IMR-90 (cell line): ENCODE measurements around the gene ARHGEF17. TPM values are rescaled to one million over a fixed set of nuclear protein-coding genes. Genes with fewer than 3 reads are reported as not detected.

ENCODE experiments used
- ATAC-seq: fragments of 200-7000 bp; cut with Tn5 transposase; 2 replicates; pipeline ENCODE4 v1.9.1; 2020; ENCODE audit warnings: low read depth, mild to moderate bottlenecking, moderate library complexity
- BruUV-seq: library from RNA; stranded (reverse); fragments of 400-500 nt; replicated peaks from 2 replicates; lab custom pipeline; 2021; lab: Mats Ljungman, UMichigan
- CTCF ChIA-PET: fragments of 300-600 bp; formaldehyde crosslinking; extraction: SDS; loops from one replicate; lab custom pipeline; 2021; ENCODE audit warnings: antibody characterized with exemption; lab: Yijun Ruan, JAX
- POLR2A ChIA-PET: fragments of 300-600 bp; sonication (Branson Sonifier 250); formaldehyde crosslinking; loops from one replicate; lab custom pipeline; 2022; ENCODE audit warnings: antibody characterized with exemption; ENCODE audit not compliant: unreplicated experiment; lab: Charles Lee
- DNase-seq: peaks from one replicate; pipeline ENCODE4 v3.0.0; 2013
- H2AFZ ChIP-seq: replicated peaks from 2 replicates; pipeline ENCODE3; 2013; ENCODE audit warnings: low read length, mild to moderate bottlenecking; ENCODE audit not compliant: poor library complexity
- H2AK5ac ChIP-seq: 2 replicates; pipeline ENCODE4 v1.6.1; 2013; ENCODE audit warnings: low read depth, low read length, inconsistent platforms
- H2AK9ac ChIP-seq: replicated peaks from 2 replicates; pipeline ENCODE3; 2013; ENCODE audit warnings: mild to moderate bottlenecking, low read depth, low read length, moderate library complexity; ENCODE audit not compliant: poor library complexity
- H2BK120ac ChIP-seq: 2 replicates; pipeline ENCODE4 v1.6.1; 2013; ENCODE audit warnings: low read depth, low read length, inconsistent platforms
- H2BK15ac ChIP-seq: 3 replicates; pipeline ENCODE4 v1.6.1; 2013; ENCODE audit warnings: low read depth, low read length, inconsistent platforms
- H2BK20ac ChIP-seq: 2 replicates; pipeline ENCODE4 v1.6.1; 2013; ENCODE audit warnings: low read depth, mild to moderate bottlenecking, inconsistent platforms, low read length, moderate library complexity
- H2BK5ac ChIP-seq: 2 replicates; pipeline ENCODE4 v1.6.1; 2013; ENCODE audit warnings: mild to moderate bottlenecking, low read depth, low read length, inconsistent platforms; ENCODE audit not compliant: poor library complexity, severe bottlenecking
- H3K14ac ChIP-seq: replicated peaks from 2 replicates; pipeline ENCODE4 v1.6.1; 2013; ENCODE audit warnings: low read depth, low read length, inconsistent platforms
- H3K18ac ChIP-seq: 2 replicates; pipeline ENCODE4 v1.6.1; 2013; ENCODE audit warnings: low read depth, low read length, control low read depth
- H3K23ac ChIP-seq: 2 replicates; pipeline ENCODE4 v1.6.1; 2013; ENCODE audit warnings: low read depth, low read length, inconsistent platforms
- H3K27ac ChIP-seq: 2 replicates; pipeline ENCODE4 v1.5.1; 2013; ENCODE audit warnings: mild to moderate bottlenecking, control low read depth, low read length; ENCODE audit not compliant: insufficient read depth
- H3K27me3 ChIP-seq: 2 replicates; pipeline ENCODE4 v1.6.1; 2013; ENCODE audit warnings: low read length; ENCODE audit not compliant: control insufficient read depth, insufficient read depth
- H3K36me3 ChIP-seq: 2 replicates; pipeline ENCODE4 v1.6.1; 2013; ENCODE audit warnings: low read length, mixed read lengths; ENCODE audit not compliant: control insufficient read depth, insufficient read depth
- H3K4ac ChIP-seq: 2 replicates; pipeline ENCODE4 v1.6.1; 2013; ENCODE audit warnings: low read depth, low read length, inconsistent platforms
- H3K4me1 ChIP-seq: 2 replicates; pipeline ENCODE4 v1.6.1; 2013; ENCODE audit warnings: low read length, mixed read lengths; ENCODE audit not compliant: control insufficient read depth, insufficient read depth
- H3K4me2 ChIP-seq: 2 replicates; pipeline ENCODE4 v1.6.1; 2013; ENCODE audit warnings: low read depth, mild to moderate bottlenecking, control low read depth, low read length, moderate library complexity
- H3K4me3 ChIP-seq: 2 replicates; pipeline ENCODE4 v1.5.1; 2013; ENCODE audit warnings: low read depth, mild to moderate bottlenecking, control low read depth, low read length, moderate library complexity; ENCODE audit not compliant: insufficient read depth
- H3K56ac ChIP-seq: 2 replicates; pipeline ENCODE4 v1.6.1; 2013; ENCODE audit warnings: low read length, inconsistent platforms; ENCODE audit not compliant: insufficient read depth; ENCODE audit errors: extremely low read depth
- H3K79me1 ChIP-seq, 2 experiments: 2 replicates each; pipeline ENCODE4 v1.6.1; 2013; ENCODE audit warnings: low read length in 2 of 2, inconsistent platforms in 1 of 2, low read depth in 1 of 2
- H3K9ac ChIP-seq: 2 replicates; pipeline ENCODE4 v1.6.1; 2013; ENCODE audit warnings: low read depth, low read length, control low read depth
- H3K9me1 ChIP-seq: 2 replicates; pipeline ENCODE4 v1.6.1; 2013; ENCODE audit warnings: low read length, inconsistent platforms; ENCODE audit not compliant: insufficient read depth
- H3K9me3 ChIP-seq: 2 replicates; pipeline ENCODE4 v1.6.1; 2013; ENCODE audit warnings: low read length; ENCODE audit not compliant: control insufficient read depth, insufficient read depth
- H4K20me1 ChIP-seq: 2 replicates; pipeline ENCODE4 v1.6.1; 2013; ENCODE audit warnings: low read length, inconsistent platforms; ENCODE audit not compliant: insufficient read depth
- H4K5ac ChIP-seq: 2 replicates; pipeline ENCODE4 v1.6.1; 2013; ENCODE audit warnings: mild to moderate bottlenecking, low read depth, low read length, control low read depth
- H4K8ac ChIP-seq, 2 experiments: 2 replicates each; pipeline ENCODE4 v1.6.1; 2013; ENCODE audit warnings: low read depth in 2 of 2, low read length in 2 of 2, control low read depth in 1 of 2, inconsistent platforms in 1 of 2
- H4K91ac ChIP-seq: 2 replicates; pipeline ENCODE4 v1.6.1; 2013; ENCODE audit warnings: low read depth, low read length, inconsistent platforms; ENCODE audit not compliant: insufficient read depth
- CEBPB ChIP-seq: IDR thresholded peaks from 2 replicates; pipeline ENCODE4 v1.6.1; 2012; ENCODE audit warnings: low read depth, low read length, improper control_type of control experiment
- CHD1 ChIP-seq: IDR thresholded peaks from 2 replicates; pipeline ENCODE4 v1.6.1; 2012; ENCODE audit warnings: low read depth, low read length, improper control_type of control experiment
- ELK1 ChIP-seq: fragments of 150-350 bp; IDR thresholded peaks from 2 replicates; pipeline ENCODE4 v1.6.1; 2016; ENCODE audit warnings: low read depth, mild to moderate bottlenecking, low read length, moderate library complexity, borderline replicate concordance
- FOS ChIP-seq: fragments of 150-350 bp; IDR thresholded peaks from 2 replicates; pipeline ENCODE4 v1.6.1; 2016; ENCODE audit warnings: low read depth, low read length
- MAFK ChIP-seq: IDR thresholded peaks from 2 replicates; pipeline ENCODE4 v1.6.1; 2012; ENCODE audit warnings: low read depth, low read length, improper control_type of control experiment
- MAZ ChIP-seq: IDR thresholded peaks from 2 replicates; pipeline ENCODE4 v1.6.1; 2012; ENCODE audit warnings: low read depth, mild to moderate bottlenecking, low read length, improper control_type of control experiment, moderate library complexity, borderline replicate concordance
- MXI1 ChIP-seq: IDR thresholded peaks from 2 replicates; pipeline ENCODE4 v1.6.1; 2012; ENCODE audit warnings: low read depth, mild to moderate bottlenecking, low read length, moderate library complexity, borderline replicate concordance
- NFE2L2 ChIP-seq: fragments of 150-350 bp; IDR thresholded peaks from 2 replicates; pipeline ENCODE4 v1.6.1; 2016; ENCODE audit warnings: low read depth, mild to moderate bottlenecking, low read length
- POLR2A ChIP-seq: IDR thresholded peaks from 2 replicates; pipeline ENCODE4 v1.6.1; 2012; ENCODE audit warnings: mild to moderate bottlenecking, low read depth, low read length
- RAD21 ChIP-seq: IDR thresholded peaks from 2 replicates; pipeline ENCODE4 v1.6.1; 2012; ENCODE audit warnings: low read length, improper control_type of control experiment
- RCOR1 ChIP-seq: IDR thresholded peaks from 2 replicates; pipeline ENCODE4 v1.6.1; 2012; ENCODE audit warnings: mild to moderate bottlenecking, low read length, improper control_type of control experiment; ENCODE audit not compliant: insufficient replicate concordance
- RFX5 ChIP-seq: IDR thresholded peaks from 2 replicates; pipeline ENCODE4 v1.8.0; 2012; ENCODE audit warnings: low read depth, mild to moderate bottlenecking, low read length, moderate library complexity
- SMC3 ChIP-seq: fragments of 150-350 bp; IDR thresholded peaks from 2 replicates; pipeline ENCODE4 v1.6.1; 2016; ENCODE audit warnings: low read depth, mild to moderate bottlenecking, antibody characterized with exemption, low read length, moderate library complexity
- USF2 ChIP-seq: fragments of 150-350 bp; IDR thresholded peaks from 2 replicates; pipeline ENCODE4 v1.6.1; 2017; ENCODE audit warnings: mild to moderate bottlenecking, antibody characterized with exemption, low read length, low read depth
- WGBS, 2 experiments: methylation state at CpG; one replicate each; pipeline versions ENCODE4 v1.1.5 to v1.1.7; 2013; ENCODE audit warnings: missing lambda C conversion rate in 2 of 2; ENCODE audit not compliant: insufficient read length in 1 of 2; ENCODE audit errors: extremely low coverage in 2 of 2; 5-methylcytosine and 5-hydroxymethylcytosine counted together
- dilution Hi-C: fragments of 300-500 bp; cut with HindIII; formaldehyde crosslinking; loops from one replicate; pipeline ENCODE4 v1.14.3; 2018; ENCODE audit warnings: low sequenced_read_pairs; ENCODE audit not compliant: unreplicated experiment
- in situ Hi-C: fragments of 300-500 bp; cut with MboI; formaldehyde crosslinking; loops from 3 replicates; pipeline ENCODE4 v1.14.3; 2019; ENCODE audit warnings: low sequenced_read_pairs, inconsistent platforms, mixed read lengths
- intact Hi-C: fragments of 100-400 bp; cut with micrococcal nuclease; formaldehyde crosslinking; loops from 2 replicates; pipeline ENCODE4 v1.10.0; 2022
- polyA plus RNA-seq, 3 experiments: library from polyadenylated mRNA; depleted of rRNA; stranded (reverse); fragments of >200 nt; gene quantifications; 2 replicates each; pipeline ENCODE4 v1.2.3, GENCODE V29; 2012; ENCODE audit warnings: low replicate concordance in 1 of 3
- total RNA-seq: library from RNA; depleted of rRNA; stranded (reverse); fragments of >200 nt; gene quantifications from 2 replicates; pipeline ENCODE4 v1.2.3, GENCODE V29; 2012

The ARHGEF17 gene
- total and polyA plus RNA-seq, 2 of the 4 experiments (the other 2 are of a cell fraction), result 21.7 to 97.7 TPM

GRCh38 chr11:73320763-73321603 is 12.9 kb downstream of the ARHGEF17 start:
- Histone ChIP-seq H3K23ac (peak overlapping the region; percentile 91), H2AFZ (peak overlapping the region; percentile 36), H2BK5ac (peak overlapping the region; percentile 92), H3K9ac (peak overlapping the region; percentile 22), H2BK120ac (peak overlapping the region; percentile 85), H3K56ac (peak overlapping the region; percentile 60; the same call in 1 of the 2 replicates), H4K91ac (peak overlapping the region; percentile 92), H3K4me2 (peak overlapping the region; percentile 1), H4K8ac (peak overlapping the region; percentile 89 to 90), H3K9me1 (peaks cover 52% of the 10 kb centered on the region), H2BK15ac (peak overlapping the region; percentile 35), H3K14ac (peak overlapping the region; percentile 96), H4K20me1 (peaks cover 68% of the 10 kb centered on the region), H3K27ac (peak overlapping the region; percentile 98), H4K5ac (peak overlapping the region; percentile 31), H3K4me3 (no peak overlapping the region), H3K9me3 (no peaks in the 10 kb centered on the region), H3K79me1 (peaks cover 25 to 88% of the 10 kb centered on the region in 2 experiments; a peak in 3 of 4 replicates), H2AK5ac (peak overlapping the region; percentile 95), H3K27me3 (no peaks in the 10 kb centered on the region), H3K4me1 (peaks cover 76% of the 10 kb centered on the region), H2BK20ac (peak overlapping the region; percentile 87), H3K4ac (peak overlapping the region; percentile 96), H3K36me3 (peaks cover 15% of the 10 kb centered on the region), H2AK9ac (peak overlapping the region; percentile 96), H3K18ac (peak overlapping the region; percentile 74)
- DNase-seq (peak; percentile 40), ATAC-seq (no peak)
- dilution Hi-C loops, result no loop called here
- 57% methylated on average over 1 of the region's 10 CpGs; no CpG with 5 or more reads in 1 of the 2 experiments for WGBS, 2 experiments
- intact Hi-C loops, result no loop called here
- ChIA-PET CTCF (interaction anchor here (0.5 to 1.5 kb wide), 2 partner anchors 10 to 272 kb away, joined by 3 to 5 read pairs; no protein-coding TSS in a partner anchor), POLR2A (interaction anchor here (0.5 kb wide), 1 partner anchor 237 kb away, joined by 3 read pairs; no protein-coding TSS in a partner anchor)
- in situ Hi-C loops, result no loop called here
- BruUV-seq, result no TSS peak
- TF ChIP-seq NFE2L2, result no peak
- TF ChIP-seq POLR2A, result no peak
- TF ChIP-seq MAZ, result no peak
- no peak for TF ChIP-seq MAFK
- no peak for TF ChIP-seq MXI1
- no peak for TF ChIP-seq CEBPB
- no peak for TF ChIP-seq RFX5
- no peak for TF ChIP-seq RCOR1
- no peak for TF ChIP-seq RAD21
- no peak for TF ChIP-seq CHD1
- TF ChIP-seq FOS, result no peak
- no peak for TF ChIP-seq SMC3
- no peak for TF ChIP-seq USF2
- TF ChIP-seq ELK1, result no peak
